ENCODE results near the gene KCNH1. TPM values are rescaled to one million over a fixed set of nuclear protein-coding genes. Genes with fewer than 3 reads are reported as not detected.
A peak's percentile ranks its signal among the peaks of the same experiment; 100 is the strongest.
"Not testable (repeated sequence)": the region's sequence is repeated elsewhere in the genome, so short reads cannot be mapped to it uniquely, and the experiment has no call there.

Gene KCNH1
- total RNA-seq, 2 experiments from 2014 or later, result not detected

DNA sequence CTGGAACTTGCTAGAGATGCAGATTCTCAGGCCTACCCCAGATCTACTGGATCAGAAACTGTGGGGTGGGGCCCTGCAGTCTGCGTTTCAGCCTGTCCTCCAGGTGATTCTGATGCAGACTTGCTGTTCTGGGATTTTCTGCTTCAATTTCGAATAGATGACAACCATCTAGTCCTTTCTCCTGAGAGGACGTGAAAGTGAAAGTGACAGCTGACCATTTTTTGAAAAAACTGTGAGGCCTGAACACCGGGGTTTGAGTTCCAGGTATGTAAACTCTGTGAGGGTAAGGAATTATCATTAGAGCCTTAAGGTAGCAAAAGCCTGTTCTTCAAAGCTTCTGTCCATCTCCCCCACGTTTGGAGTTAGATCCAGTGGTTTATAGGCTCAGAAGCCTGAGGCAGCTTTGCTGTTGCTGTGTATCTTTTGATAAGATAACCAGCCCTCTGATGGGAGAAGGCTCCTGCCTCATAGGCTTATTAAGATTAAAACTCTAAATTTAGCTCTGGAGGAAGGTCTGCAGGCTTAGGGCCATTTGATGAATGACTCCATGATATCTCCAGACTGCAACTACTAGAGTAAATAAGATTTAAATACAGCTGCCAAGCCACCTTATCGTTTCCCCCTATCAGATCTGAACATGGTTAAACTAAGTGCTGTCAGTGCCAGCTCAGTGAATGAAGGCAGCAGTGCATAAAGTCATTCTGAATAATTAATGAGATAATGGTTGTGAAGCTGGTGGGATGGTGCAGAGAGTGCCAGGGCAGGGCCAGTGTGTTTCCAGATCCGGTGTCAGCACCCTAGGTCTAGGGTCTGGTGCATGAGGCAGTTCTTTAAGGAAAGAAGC, 470.0 kb downstream of the KCNH1 start:
- POLR2A ChIA-PET, result no interaction called here
- Mint-ChIP-seq H3K27ac (no peak overlapping the region), H3K27me3 (no peaks in the 10 kb centered on the region), H3K36me3 (ENCODE audit: low read depth) (no peaks in the 10 kb centered on the region), H3K9me3 (ENCODE audit: low read depth) (no peaks in the 10 kb centered on the region), H3K4me1 (no peaks in the 10 kb centered on the region), H3K4me3 (no peak overlapping the region)
- CTCF ChIA-PET, result interaction anchor here (1.0 kb wide), 1 partner anchor 257 kb away, joined by 3 read pairs; no protein-coding TSS in a partner anchor
- intact Hi-C loops (cut with DNase I, micrococcal nuclease), result no loop called here
- no peak for DNase-seq
- ATAC-seq, result no peak

DNA sequence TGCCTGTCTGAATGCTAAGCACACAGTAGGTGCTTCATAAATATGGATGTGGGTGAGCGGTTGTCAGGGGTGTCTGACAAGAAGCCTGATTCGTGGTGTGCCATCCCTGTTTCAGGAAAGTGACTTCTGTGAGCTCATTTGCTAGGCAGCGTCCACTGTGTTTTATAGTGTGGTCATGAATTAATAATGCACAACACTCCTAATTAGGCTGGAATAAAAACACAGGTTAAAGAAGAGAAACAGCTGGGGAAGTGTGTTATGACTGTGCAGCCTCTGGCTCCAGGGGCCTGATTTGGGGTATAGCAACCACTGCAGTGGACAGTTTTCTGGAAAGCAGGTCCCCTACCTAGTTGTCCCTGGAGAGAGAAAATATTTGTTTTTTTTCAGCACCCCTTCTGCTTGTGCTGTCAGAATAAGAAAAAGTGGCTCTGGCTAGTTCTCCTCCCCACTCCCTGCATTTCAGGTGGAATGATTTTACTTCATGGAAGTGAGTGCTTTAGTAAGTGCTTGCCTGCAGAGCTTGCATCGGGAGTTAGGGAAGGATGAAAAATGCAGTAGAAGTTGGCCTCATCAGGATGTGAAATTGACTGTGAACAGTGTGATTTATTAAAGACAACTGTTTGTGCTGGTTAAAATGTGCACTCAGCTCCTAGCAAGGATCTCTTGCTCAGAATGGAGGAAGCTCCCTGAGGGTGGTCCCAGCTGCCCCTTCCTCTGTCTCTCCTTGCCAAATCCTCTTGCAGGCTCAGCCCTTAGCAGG, 471.5 kb downstream of the KCNH1 start:
- no peaks in the 10 kb centered on the region for H3K9me3 Mint-ChIP-seq (ENCODE audit: low read depth)
- intact Hi-C loops (cut with DNase I, micrococcal nuclease), result no loop called here
- H3K27me3 Mint-ChIP-seq, result no peaks in the 10 kb centered on the region
- no peaks in the 10 kb centered on the region for H3K4me1 Mint-ChIP-seq
- DNase-seq (no peak), ATAC-seq (no peak)
- ChIA-PET CTCF (interaction anchor here (0.6 to 1.1 kb wide), 3 partner anchors 8 to 255 kb away, joined by 3 to 4 read pairs (median 3); no protein-coding TSS in a partner anchor), POLR2A (no interaction called here)
- no peak overlapping the region for H3K27ac Mint-ChIP-seq
- H3K36me3 Mint-ChIP-seq (ENCODE audit: low read depth), result no peaks in the 10 kb centered on the region
- H3K4me3 Mint-ChIP-seq, result no peak overlapping the region

DNA sequence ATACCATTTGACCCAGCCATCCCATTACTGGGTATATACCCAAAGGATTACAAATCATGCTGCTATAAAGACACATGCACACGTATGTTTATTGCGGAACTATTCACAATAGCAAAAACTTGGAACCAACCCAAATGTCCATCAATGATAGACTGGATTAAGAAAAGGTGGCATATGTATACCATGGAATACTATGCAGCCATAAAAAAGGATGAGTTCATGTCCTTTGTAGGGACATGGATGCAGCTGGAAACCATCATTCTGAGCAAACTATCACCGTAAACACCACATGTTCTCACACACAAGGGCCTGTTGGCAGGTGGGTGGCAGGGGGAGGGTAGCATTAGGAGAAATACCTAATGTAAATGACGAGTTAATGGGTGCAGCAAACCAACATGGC, 472.4 kb downstream of the KCNH1 start:
- H3K27me3 Mint-ChIP-seq, POLR2A ChIA-PET, H3K4me3 Mint-ChIP-seq: not testable (repeated sequence)

DNA sequence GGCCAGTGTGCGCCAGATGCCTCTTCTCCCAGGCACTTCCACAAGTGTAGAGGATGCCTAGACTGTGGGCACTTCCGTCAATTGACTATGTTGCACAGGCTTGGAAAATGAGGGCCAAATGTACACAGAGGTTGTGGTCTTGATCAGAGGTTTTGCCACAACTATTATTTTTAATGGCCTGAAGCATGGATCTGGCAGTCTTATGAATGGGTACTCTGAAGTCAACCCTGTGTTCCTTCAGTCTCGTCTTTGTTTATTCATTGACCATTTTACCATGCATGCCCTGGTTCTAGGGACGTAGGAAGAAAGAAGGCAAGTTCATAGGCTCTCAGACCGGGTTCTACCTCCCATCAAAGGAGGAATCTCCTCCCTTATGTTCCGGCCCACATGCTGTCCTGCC, 476.1 kb downstream of the KCNH1 start:
- ChIA-PET CTCF (no interaction called here), POLR2A (no interaction called here)
- intact Hi-C loops (cut with DNase I, micrococcal nuclease), result no loop called here
- H3K4me1 Mint-ChIP-seq, result no peaks in the 10 kb centered on the region
- no peaks in the 10 kb centered on the region for H3K27me3 Mint-ChIP-seq
- H3K4me3 Mint-ChIP-seq, result no peak overlapping the region
- H3K9me3 Mint-ChIP-seq (ENCODE audit: low read depth), result peaks cover 3% of the 10 kb centered on the region
- no peak for DNase-seq
- H3K27ac Mint-ChIP-seq, result no peak overlapping the region
- no peak for ATAC-seq
- no peaks in the 10 kb centered on the region for H3K36me3 Mint-ChIP-seq (ENCODE audit: low read depth)

More for the DNA sequence above, 472.4 kb downstream of the KCNH1 start:
- H3K4me1 Mint-ChIP-seq; H3K27ac Mint-ChIP-seq; H3K36me3 Mint-ChIP-seq (ENCODE audit: low read depth); intact Hi-C loops (cut with DNase I, micrococcal nuclease); DNase-seq; H3K9me3 Mint-ChIP-seq (ENCODE audit: low read depth); ATAC-seq: not testable (repeated sequence)
- CTCF ChIA-PET, result interaction anchor here (0.6 kb wide), 1 partner anchor 9 kb away, joined by 3 read pairs; no protein-coding TSS in a partner anchor

DNA sequence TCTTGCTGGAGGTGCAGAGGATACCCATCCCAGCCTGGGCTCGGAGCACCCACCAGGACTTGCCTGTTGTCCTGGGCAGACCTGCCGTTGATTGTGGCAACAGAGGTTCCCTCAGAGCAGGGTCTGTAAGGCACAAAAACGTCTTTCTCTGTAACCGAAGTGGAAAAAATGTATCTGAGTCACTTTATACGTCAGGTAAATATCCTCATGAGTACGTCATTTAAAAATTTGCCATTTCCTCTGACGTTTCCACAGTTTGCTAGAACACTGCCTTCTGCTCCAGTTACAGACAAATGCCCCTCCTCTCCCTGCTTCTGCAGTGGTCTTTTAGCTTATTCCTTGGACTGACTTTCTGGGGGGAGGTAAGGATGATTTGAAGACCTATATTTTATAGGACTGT, 478.4 kb downstream of the KCNH1 start:
- ATAC-seq (no peak), DNase-seq (no peak)
- no peaks in the 10 kb centered on the region for H3K4me1 Mint-ChIP-seq
- ChIA-PET CTCF (no interaction called here), POLR2A (no interaction called here)
- H3K4me3 Mint-ChIP-seq, result no peak overlapping the region
- H3K9me3 Mint-ChIP-seq (ENCODE audit: low read depth), result peaks cover 3% of the 10 kb centered on the region
- H3K36me3 Mint-ChIP-seq (ENCODE audit: low read depth), result no peaks in the 10 kb centered on the region
- H3K27ac Mint-ChIP-seq, result no peak overlapping the region
- no peaks in the 10 kb centered on the region for H3K27me3 Mint-ChIP-seq
- intact Hi-C loops (cut with DNase I, micrococcal nuclease), result no loop called here

DNA sequence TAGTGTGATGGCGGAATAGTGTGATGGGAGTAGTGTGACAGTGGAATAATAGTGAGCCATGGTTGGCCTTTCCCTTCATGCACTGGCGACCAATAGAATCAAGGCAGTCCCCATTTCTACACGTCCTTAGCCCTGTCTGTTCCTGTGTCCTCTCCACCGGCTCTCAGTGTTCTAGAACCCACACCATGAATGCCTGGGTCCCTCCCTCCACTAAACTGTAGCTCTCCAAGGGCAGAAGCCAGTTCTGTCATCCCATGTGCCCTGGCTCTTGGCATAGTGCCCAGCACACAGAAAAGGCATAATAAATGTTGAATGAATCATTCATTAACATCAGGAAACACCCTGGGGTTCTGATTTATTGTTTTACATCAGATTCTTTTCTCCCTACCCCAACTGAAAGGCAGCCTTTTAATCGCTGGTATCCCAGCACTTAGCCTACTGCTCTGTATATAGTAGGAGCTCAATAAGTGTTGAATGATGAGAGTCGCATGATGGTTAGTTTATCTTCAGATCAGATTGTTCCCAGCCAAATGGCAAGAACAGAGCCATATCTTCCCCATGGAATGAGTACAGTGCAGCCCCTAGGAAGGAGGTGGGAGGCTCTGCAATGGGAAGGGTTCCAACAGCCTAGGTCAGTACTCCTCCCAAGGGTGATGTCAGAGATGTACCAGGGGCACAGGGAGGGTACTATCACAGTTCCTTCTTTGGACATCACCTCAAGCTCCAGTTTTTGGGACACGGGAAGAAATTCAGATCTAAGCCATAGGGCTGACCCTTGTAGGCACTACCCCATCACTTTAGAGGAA, 479.6 kb downstream of the KCNH1 start:
- Mint-ChIP-seq H3K4me3 (no peak overlapping the region), H3K27me3 (no peaks in the 10 kb centered on the region), H3K9me3 (ENCODE audit: low read depth) (peaks cover 3% of the 10 kb centered on the region), H3K27ac (no peak overlapping the region), H3K4me1 (no peaks in the 10 kb centered on the region), H3K36me3 (ENCODE audit: low read depth) (no peaks in the 10 kb centered on the region)
- peak; percentile 62 for ATAC-seq
- intact Hi-C loops (cut with DNase I, micrococcal nuclease), result no loop called here
- CTCF ChIA-PET, result no interaction called here
- POLR2A ChIA-PET, result no interaction called here
- DNase-seq, result peak; percentile 56

DNA sequence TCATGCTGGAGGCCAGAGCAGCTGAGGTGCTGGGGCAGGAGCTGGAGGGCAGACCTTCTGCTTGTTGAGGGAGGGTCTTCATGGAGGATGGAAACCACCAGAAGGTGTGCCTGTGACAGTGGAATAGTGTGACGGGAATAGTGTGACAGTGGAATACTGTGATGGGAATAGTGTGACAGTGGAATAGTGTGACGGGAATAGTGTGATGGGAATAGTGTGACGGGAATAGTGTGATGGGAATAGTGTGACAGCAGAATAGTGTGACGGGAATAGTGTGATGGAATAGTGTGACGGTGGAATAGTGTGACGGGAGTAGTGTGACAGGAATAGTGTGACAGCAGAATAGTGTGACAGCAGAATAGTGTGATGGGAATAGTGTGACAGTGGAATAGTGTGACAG, 480.2 kb downstream of the KCNH1 start:
- Mint-ChIP-seq H3K27me3 (no peaks in the 10 kb centered on the region), H3K27ac (no peak overlapping the region), H3K4me1 (no peaks in the 10 kb centered on the region), H3K9me3 (ENCODE audit: low read depth) (peaks cover 3% of the 10 kb centered on the region), H3K4me3 (no peak overlapping the region), H3K36me3 (ENCODE audit: low read depth) (no peaks in the 10 kb centered on the region)
- DNase-seq (no peak), ATAC-seq (peak; percentile 55)
- CTCF ChIA-PET, result no interaction called here
- POLR2A ChIA-PET, result no interaction called here
- intact Hi-C loops (cut with DNase I, micrococcal nuclease), result no loop called here

DNA sequence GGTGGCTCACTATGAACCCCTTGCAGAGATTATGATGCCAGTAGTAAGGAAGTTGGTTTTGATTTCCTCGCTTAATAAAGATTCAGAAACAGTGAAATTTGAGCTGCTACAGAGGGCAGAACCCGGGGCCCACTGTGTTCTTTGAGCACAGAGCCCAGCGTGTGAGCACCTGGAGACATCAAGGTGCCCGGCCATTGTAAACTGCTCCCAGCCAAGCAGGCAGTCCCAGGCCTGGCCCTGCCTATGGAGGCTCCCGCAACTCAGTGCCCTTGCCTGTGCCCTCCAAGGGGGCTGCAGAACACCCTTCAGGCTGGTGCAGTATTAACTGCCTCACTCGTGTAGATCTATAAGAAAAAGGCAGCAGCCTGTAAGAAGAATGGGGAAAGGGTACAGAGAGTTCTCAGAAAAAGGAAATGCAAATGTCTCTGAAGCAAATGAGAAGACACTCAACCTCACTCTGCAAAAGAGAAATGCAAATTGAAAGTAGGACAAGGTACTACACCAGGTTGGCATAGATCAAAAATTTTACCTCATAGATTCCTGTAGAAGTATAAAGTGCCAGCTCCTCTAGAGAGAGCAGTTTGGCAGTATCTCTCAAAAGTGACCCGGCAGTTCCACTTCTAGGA, 481.5 kb downstream of the KCNH1 start:
- H3K4me3 Mint-ChIP-seq, result no peak overlapping the region
- no peaks in the 10 kb centered on the region for H3K4me1 Mint-ChIP-seq
- H3K27me3 Mint-ChIP-seq, result no peaks in the 10 kb centered on the region
- H3K9me3 Mint-ChIP-seq (ENCODE audit: low read depth), result peaks cover 3% of the 10 kb centered on the region
- ChIA-PET CTCF (interaction anchor here (0.6 to 0.9 kb wide), 3 partner anchors 10 to 213 kb away, joined by 3 read pairs; no protein-coding TSS in a partner anchor), POLR2A (no interaction called here)
- ATAC-seq (no peak), DNase-seq (no peak)
- H3K36me3 Mint-ChIP-seq (ENCODE audit: low read depth), result no peaks in the 10 kb centered on the region
- intact Hi-C loops (cut with DNase I, micrococcal nuclease), result no loop called here
- no peak overlapping the region for H3K27ac Mint-ChIP-seq

DNA sequence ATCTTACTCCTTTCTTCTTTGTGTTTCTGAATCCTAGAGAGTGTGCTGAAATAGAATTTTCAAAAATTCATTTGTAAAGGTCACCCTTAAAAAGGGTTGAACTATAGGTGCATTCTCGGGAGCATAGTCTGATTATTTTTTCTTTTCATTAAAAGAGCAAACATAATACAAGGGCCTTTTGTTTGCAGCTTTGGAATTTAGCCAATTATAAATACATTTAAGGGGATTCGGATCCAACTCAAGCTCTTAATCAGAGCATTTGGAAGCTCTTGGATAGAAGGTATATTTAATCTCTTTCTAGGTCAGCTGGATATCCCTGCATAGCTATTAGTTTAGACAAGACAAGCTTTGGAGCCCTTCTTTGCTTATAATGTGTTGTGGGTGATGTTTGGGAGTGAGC, 483.5 kb downstream of the KCNH1 start:
- intact Hi-C loops (cut with DNase I, micrococcal nuclease), result no loop called here
- ChIA-PET CTCF (interaction anchor here (1.2 kb wide), 1 partner anchor 18 kb away, joined by 3 read pairs; no protein-coding TSS in a partner anchor), POLR2A (no interaction called here)
- ATAC-seq, result no peak
- H3K27ac Mint-ChIP-seq, result no peak overlapping the region
- no peak overlapping the region for H3K4me3 Mint-ChIP-seq
- H3K27me3 Mint-ChIP-seq, result no peaks in the 10 kb centered on the region
- H3K9me3 Mint-ChIP-seq (ENCODE audit: low read depth), result peaks cover 3% of the 10 kb centered on the region
- DNase-seq, result no peak
- H3K36me3 Mint-ChIP-seq (ENCODE audit: low read depth), result no peaks in the 10 kb centered on the region
- H3K4me1 Mint-ChIP-seq, result no peaks in the 10 kb centered on the region

DNA sequence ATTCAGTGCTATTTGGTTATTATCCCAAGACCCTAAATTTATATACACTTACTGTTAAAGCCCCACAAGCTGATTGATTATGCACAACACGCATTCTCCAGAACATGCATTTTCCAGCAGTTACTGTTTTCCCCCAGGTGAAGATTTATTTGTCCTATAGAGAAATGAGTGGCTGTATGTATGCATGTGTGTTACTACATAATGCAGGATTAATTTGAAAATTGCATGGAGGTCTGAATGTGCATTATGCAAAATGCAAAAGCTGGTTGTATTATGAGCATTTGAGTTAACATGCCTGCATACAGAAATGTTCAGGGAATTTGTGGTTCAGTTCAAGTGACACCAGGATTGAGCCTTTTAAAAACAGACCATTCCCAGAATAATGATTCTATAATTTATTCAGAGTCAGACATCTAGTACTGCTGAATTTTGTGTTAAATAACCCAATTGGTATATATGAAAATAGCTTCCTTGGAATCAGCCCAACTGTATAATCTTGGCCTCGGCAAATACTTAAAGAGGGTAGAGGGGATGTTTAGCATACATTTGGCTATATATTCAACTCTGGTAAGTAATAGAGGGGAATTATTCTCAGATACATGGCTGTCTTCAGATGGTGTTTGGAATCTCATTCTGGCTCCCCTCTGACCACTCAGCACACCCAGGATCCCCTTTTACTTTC, 485.2 kb downstream of the KCNH1 start:
- intact Hi-C loops (cut with DNase I, micrococcal nuclease), result no loop called here
- no peak overlapping the region for H3K4me3 Mint-ChIP-seq
- peaks cover under 1% of the 10 kb centered on the region for H3K9me3 Mint-ChIP-seq (ENCODE audit: low read depth)
- H3K4me1 Mint-ChIP-seq, result no peaks in the 10 kb centered on the region
- no peaks in the 10 kb centered on the region for H3K36me3 Mint-ChIP-seq (ENCODE audit: low read depth)
- DNase-seq (no peak), ATAC-seq (no peak)
- ChIA-PET POLR2A (no interaction called here), CTCF (interaction anchor here (0.5 kb wide), 1 partner anchor 808 kb away, joined by 3 read pairs; no protein-coding TSS in a partner anchor)
- no peaks in the 10 kb centered on the region for H3K27me3 Mint-ChIP-seq
- H3K27ac Mint-ChIP-seq, result no peak overlapping the region
